ENCODE data around the gene SPAG16. TPM values are rescaled to one million over a fixed set of nuclear protein-coding genes. Genes with fewer than 3 reads are reported as not detected.

SPAG16 gene
- total and polyA plus RNA-seq, 10 donors = 9.0 to 19.7 (median 12.2) TPM

- WGBS, 5 donors = 55 to 75% (median 64%) methylated on average over 3 of the region's 3 CpGs
- Histone ChIP-seq H3K4me3 (no peak overlapping the region), H3K9me3 (no peaks in the 10 kb centered on the region), H3K4me1 (no peaks in the 10 kb centered on the region), H3K36me3 (no peaks in the 10 kb centered on the region), H3K27ac (no peak overlapping the region), H3K27me3 (replicated peaks in 1 of 7) (no peaks in the 10 kb centered on the region)
- no peak for DNase-seq
- intact Hi-C loops (cut with DNase I; ENCODE audit: low total_unique reads) = no loop called here
- TF ChIP-seq CTCF (IDR thresholded peaks at IDR 0.05 in 8 of 11, conservative IDR thresholded peaks at IDR 0.05 in 3 of 11) = no peak
- no peak for TF ChIP-seq POLR2AphosphoS5 (IDR thresholded peaks at IDR 0.05)
- TF ChIP-seq POLR2A (IDR thresholded peaks at IDR 0.05) = no peak
Measured at GRCh38 chr2:213885485-213885884, 601.2 kb downstream of the SPAG16 start.

GRCh38 chr2:213914510-213914909 is 630.2 kb downstream of the SPAG16 start:
- WGBS, 5 donors = 0 to 2% (median 0%) methylated on average over 1 of the region's 1 CpG
- Histone ChIP-seq H3K4me1 (no peaks in the 10 kb centered on the region), H3K9me3 (peaks cover 0 to 47% (median 37%) of the 10 kb centered on the region in 8 donors), H3K27me3 (replicated peaks in 1 of 7) (no peaks in the 10 kb centered on the region), H3K27ac (no peak overlapping the region), H3K4me3 (no peak overlapping the region), H3K36me3 (no peaks in the 10 kb centered on the region)
- intact Hi-C loops (cut with DNase I; ENCODE audit: low total_unique reads) = no loop called here
- TF ChIP-seq POLR2AphosphoS5 (IDR thresholded peaks at IDR 0.05) = no peak
- TF ChIP-seq POLR2A (IDR thresholded peaks at IDR 0.05) = no peak
- TF ChIP-seq CTCF (IDR thresholded peaks at IDR 0.05 in 8 of 11, conservative IDR thresholded peaks at IDR 0.05 in 3 of 11) = no peak
- no peak for DNase-seq

- no peak overlapping the region for H3K27ac ChIP-seq
- intact Hi-C loops (cut with DNase I; ENCODE audit: low total_unique reads) = no loop called here
- 61 to 80% (median 72%) methylated on average over 3 of the region's 3 CpGs for WGBS, 5 donors
Measured at GRCh38 chr2:213920014-213920413, 635.8 kb downstream of the SPAG16 start.

GRCh38 chr2:213923543-213923942 is 639.3 kb downstream of the SPAG16 start:
- TF ChIP-seq CTCF (IDR thresholded peaks at IDR 0.05 in 8 of 11, conservative IDR thresholded peaks at IDR 0.05 in 3 of 11) = no peak
- no peak for TF ChIP-seq POLR2A (IDR thresholded peaks at IDR 0.05)
- no peak for TF ChIP-seq POLR2AphosphoS5 (IDR thresholded peaks at IDR 0.05)
- Histone ChIP-seq H3K27me3 (replicated peaks in 1 of 7) (no peaks in the 10 kb centered on the region), H3K4me3 (no peak overlapping the region), H3K4me1 (no peaks in the 10 kb centered on the region), H3K27ac (no peak overlapping the region), H3K36me3 (no peaks in the 10 kb centered on the region), H3K9me3 (peaks cover 0 to 49% (median 33%) of the 10 kb centered on the region in 8 donors)
- WGBS, 5 donors = 53 to 100% (median 81%) methylated on average over 2 to 3 of the region's 3 CpGs
- DNase-seq = no peak
- intact Hi-C loops (cut with DNase I; ENCODE audit: low total_unique reads) = no loop called here

More at GRCh38 chr2:213920014-213920413, 635.8 kb downstream of the SPAG16 start:
- peaks cover 0 to 82% (median 62%) of the 10 kb centered on the region in 8 donors for H3K9me3 ChIP-seq
- no peaks in the 10 kb centered on the region for H3K27me3 ChIP-seq (replicated peaks in 1 of 7)
- TF ChIP-seq POLR2A (IDR thresholded peaks at IDR 0.05) = no peak
- no peak overlapping the region for H3K4me3 ChIP-seq
- H3K36me3 ChIP-seq = no peaks in the 10 kb centered on the region
- no peak for DNase-seq
- H3K4me1 ChIP-seq = no peaks in the 10 kb centered on the region

- TF ChIP-seq CTCF (IDR thresholded peaks at IDR 0.05 in 8 of 11, conservative IDR thresholded peaks at IDR 0.05 in 3 of 11) = peak in 9 of 11 experiments; percentile 17 to 54 (median 42)
- no peak for TF ChIP-seq POLR2AphosphoS5 (IDR thresholded peaks at IDR 0.05)
- no peak for TF ChIP-seq POLR2A (IDR thresholded peaks at IDR 0.05)
- Histone ChIP-seq H3K27me3 (replicated peaks in 1 of 7) (no peaks in the 10 kb centered on the region), H3K9me3 (no peaks in the 10 kb centered on the region), H3K4me1 (no peaks in the 10 kb centered on the region), H3K27ac (no peak overlapping the region), H3K4me3 (no peak overlapping the region), H3K36me3 (no peaks in the 10 kb centered on the region)
- WGBS, 5 donors = 82 to 100% (median 95%) methylated on average over 1 of the region's 1 CpG
- DNase-seq = no peak
- intact Hi-C loops (cut with DNase I; ENCODE audit: low total_unique reads) = loop anchor here (10.0 kb wide), 1 partner anchor 680 kb away; no protein-coding TSS in a partner anchor
Measured at GRCh38 chr2:213934560-213934959, 650.3 kb downstream of the SPAG16 start.

All from spleen (tissue), 11 donors.